ENCODE data around the gene TTC9B. TPM values are rescaled to one million over a fixed set of nuclear protein-coding genes. Genes with fewer than 3 reads are reported as not detected.
"Not testable (repeated sequence)": the region's sequence is repeated elsewhere in the genome, so short reads cannot be mapped to it uniquely, and the experiment has no call there.

The TTC9B gene
- total RNA-seq, 1 experiment from 2014 or later = not detected

GRCh38 chr19:40225440-40226305 lies 7.5 kb upstream of the TTC9B start:
- Histone ChIP-seq H3K36me3 (no peaks in the 10 kb centered on the region), H3K4me3 (no peak overlapping the region), H3K9me3 (peaks cover 4% of the 10 kb centered on the region; the same call in 1 of the 2 replicates), H3K27me3 (peaks cover 3% of the 10 kb centered on the region)
- DNase-seq = no peak

GRCh38 chr19:40224342-40225150 lies 6.4 kb upstream of the TTC9B start:
- no peaks in the 10 kb centered on the region for H3K36me3 ChIP-seq
- peaks cover 4% of the 10 kb centered on the region; the same call in 1 of the 2 replicates for H3K9me3 ChIP-seq
- no peak for DNase-seq
- peaks cover 3% of the 10 kb centered on the region for H3K27me3 ChIP-seq
- H3K4me3 ChIP-seq = no peak overlapping the region

GRCh38 chr19:40223135-40223822 lies 5.1 kb upstream of the TTC9B start:
- Histone ChIP-seq H3K36me3 (no peaks in the 10 kb centered on the region), H3K9me3 (peaks cover 4% of the 10 kb centered on the region; the same call in 1 of the 2 replicates), H3K4me3 (no peak overlapping the region), H3K27me3 (peaks cover 13% of the 10 kb centered on the region)
- DNase-seq = no peak

GRCh38 chr19:40221858-40222619 lies 3.9 kb upstream of the TTC9B start:
- Histone ChIP-seq H3K36me3 (no peaks in the 10 kb centered on the region), H3K27me3 (peaks cover 22% of the 10 kb centered on the region), H3K9me3 (peaks cover 4% of the 10 kb centered on the region; the same call in 1 of the 2 replicates), H3K4me3 (no peak overlapping the region)
- DNase-seq = peak; percentile 81

- peaks cover 4% of the 10 kb centered on the region; the same call in 1 of the 2 replicates for H3K9me3 ChIP-seq
- DNase-seq = no peak
- no peak overlapping the region for H3K4me3 ChIP-seq
- no peaks in the 10 kb centered on the region for H3K36me3 ChIP-seq
- peaks cover 28% of the 10 kb centered on the region for H3K27me3 ChIP-seq
These were observed 2.5 kb upstream of the TTC9B start for GRCh38 chr19:40220674-40221073.

GRCh38 chr19:40219721-40220276 lies 1.6 kb upstream of the TTC9B start:
- DNase-seq = peak; percentile 59
- Histone ChIP-seq H3K9me3 (peaks cover 4% of the 10 kb centered on the region; the same call in 1 of the 2 replicates), H3K27me3 (peaks cover 28% of the 10 kb centered on the region), H3K4me3 (peak overlapping the region; percentile 24; the same call in 1 of the 2 replicates), H3K36me3 (no peaks in the 10 kb centered on the region)

- H3K36me3 ChIP-seq, H3K9me3 ChIP-seq, H3K4me3 ChIP-seq, DNase-seq: not testable (repeated sequence)
- peaks cover 28% of the 10 kb centered on the region for H3K27me3 ChIP-seq
These were observed 845 bp upstream of the TTC9B start for GRCh38 chr19:40219029-40219428.

- Histone ChIP-seq H3K4me3 (no peak overlapping the region), H3K36me3 (no peaks in the 10 kb centered on the region), H3K9me3 (no peaks in the 10 kb centered on the region), H3K27me3 (peaks cover 28% of the 10 kb centered on the region)
- no peak for DNase-seq
These were observed 965 bp downstream of the TTC9B start for GRCh38 chr19:40217027-40217810.

GRCh38 chr19:40216777-40217026 lies 1.5 kb downstream of the TTC9B start:
- no peak for DNase-seq
- H3K27me3 ChIP-seq = peaks cover 28% of the 10 kb centered on the region
- no peak overlapping the region for H3K4me3 ChIP-seq
- H3K9me3 ChIP-seq = no peaks in the 10 kb centered on the region
- H3K36me3 ChIP-seq = no peaks in the 10 kb centered on the region

- peaks cover 28% of the 10 kb centered on the region for H3K27me3 ChIP-seq
- no peak for DNase-seq
- no peaks in the 10 kb centered on the region for H3K9me3 ChIP-seq
- H3K4me3 ChIP-seq = no peak overlapping the region
- no peaks in the 10 kb centered on the region for H3K36me3 ChIP-seq
These were observed 2.0 kb downstream of the TTC9B start for GRCh38 chr19:40216013-40216776.

GRCh38 chr19:40214936-40215335 lies 3.2 kb downstream of the TTC9B start:
- Histone ChIP-seq H3K27me3 (peaks cover 28% of the 10 kb centered on the region), H3K9me3 (no peaks in the 10 kb centered on the region), H3K4me3 (no peak overlapping the region), H3K36me3 (peaks cover under 1% of the 10 kb centered on the region)
- DNase-seq = no peak

GRCh38 chr19:40213882-40214570 lies 4.2 kb downstream of the TTC9B start:
- H3K27me3 ChIP-seq = peaks cover 26% of the 10 kb centered on the region
- no peak for DNase-seq
- no peaks in the 10 kb centered on the region for H3K9me3 ChIP-seq
- peaks cover 10% of the 10 kb centered on the region for H3K36me3 ChIP-seq
- no peak overlapping the region for H3K4me3 ChIP-seq

- Histone ChIP-seq H3K9me3 (no peaks in the 10 kb centered on the region), H3K27me3 (peaks cover 20% of the 10 kb centered on the region), H3K36me3 (peaks cover 11% of the 10 kb centered on the region), H3K4me3 (no peak overlapping the region)
- DNase-seq = no peak
These were observed 4.8 kb downstream of the TTC9B start for GRCh38 chr19:40213251-40213829.

GRCh38 chr19:40210889-40211288 lies 7.3 kb downstream of the TTC9B start:
- DNase-seq = no peak
- H3K36me3 ChIP-seq = peaks cover 11% of the 10 kb centered on the region
- H3K9me3 ChIP-seq = no peaks in the 10 kb centered on the region
- H3K4me3 ChIP-seq = no peak overlapping the region
- no peaks in the 10 kb centered on the region for H3K27me3 ChIP-seq
